CD4-positive, alpha-beta T cell treated with Interferon gamma for 1 hour (primary cell): ENCODE measurements around the gene MUC3A.
"Not testable (repeated sequence)": the region's sequence is repeated elsewhere in the genome, so short reads cannot be mapped to it uniquely, and the experiment has no call there.

ENCODE experiments used
- DNase-seq: peaks from one replicate; pipeline ENCODE4 v3.0.0-alpha.2; 2020

Gene MUC3A

GRCh38 chr7:100971111-100972001 is 22.0 kb downstream of the MUC3A start:
- DNase-seq = no peak

DNA sequence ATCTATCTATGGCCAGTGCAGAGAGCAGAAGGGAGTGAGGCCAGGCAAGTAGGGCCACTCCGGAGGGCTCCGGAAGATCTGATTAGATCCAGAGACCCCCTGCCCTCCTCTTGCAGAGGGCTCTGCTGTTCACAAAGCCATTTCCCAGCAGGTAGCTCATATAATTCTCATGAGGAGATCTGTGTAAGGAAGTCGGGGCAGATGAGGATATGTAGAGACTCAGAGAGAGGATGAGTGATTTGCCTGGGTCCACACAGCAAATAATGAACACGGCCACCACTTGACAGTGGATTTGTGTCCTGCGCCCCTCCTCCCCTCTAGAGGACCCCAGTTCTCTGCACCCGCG is 22.6 kb downstream of the MUC3A start:
- DNase-seq = no peak

- DNase-seq = no peak
These were observed 24.7 kb downstream of the MUC3A start for GRCh38 chr7:100974021-100974420.

DNA sequence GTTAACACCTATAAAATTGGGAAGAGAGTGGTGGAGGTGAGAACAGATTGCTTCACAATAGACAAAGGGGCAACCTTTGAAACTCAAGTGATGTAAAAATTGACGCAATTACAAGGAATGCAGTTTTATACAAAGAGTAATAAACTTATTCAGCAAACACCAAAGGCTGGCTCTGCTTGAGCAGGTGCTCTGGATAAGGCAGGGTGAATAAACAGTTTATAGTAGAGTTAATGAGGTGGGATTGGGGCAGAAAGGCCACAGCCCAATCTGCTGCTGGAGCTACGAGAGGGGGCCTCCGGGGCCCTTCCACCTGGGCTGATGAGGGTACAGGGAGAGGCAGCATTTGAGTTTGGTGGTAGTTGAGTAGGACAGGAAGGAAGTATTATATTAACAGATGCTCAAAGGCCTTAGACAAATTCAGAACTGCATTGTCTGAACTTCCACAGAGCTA is 26.1 kb downstream of the MUC3A start:
- no peak for DNase-seq

DNA sequence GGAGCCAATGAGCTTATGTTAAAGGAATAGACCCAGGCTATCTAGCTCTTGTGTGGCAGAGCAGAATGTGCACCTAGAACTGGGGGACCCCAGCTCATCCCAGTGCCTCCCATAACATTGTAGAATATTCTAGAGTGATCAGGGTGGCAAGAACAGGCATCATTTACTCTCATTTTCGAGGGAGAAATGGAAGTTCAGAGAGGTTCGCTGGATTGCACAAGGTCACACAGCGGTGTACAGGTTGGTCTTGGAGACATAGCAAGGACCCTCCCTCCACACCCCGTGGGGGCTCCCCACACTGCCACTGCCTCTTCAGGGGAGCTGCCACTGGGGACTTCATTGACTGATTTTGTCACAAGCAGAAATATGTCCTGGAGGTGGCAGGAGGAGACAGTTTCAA is 29.0 kb downstream of the MUC3A start:
- DNase-seq = no peak

- DNase-seq = no peak
These were observed 34.3 kb downstream of the MUC3A start for GRCh38 chr7:100983451-100984187.

GRCh38 chr7:100984241-100984918 is 35.0 kb downstream of the MUC3A start:
- not testable (repeated sequence) for DNase-seq

- not testable (repeated sequence) for DNase-seq
These were observed 35.9 kb downstream of the MUC3A start for GRCh38 chr7:100985033-100985797.

DNA sequence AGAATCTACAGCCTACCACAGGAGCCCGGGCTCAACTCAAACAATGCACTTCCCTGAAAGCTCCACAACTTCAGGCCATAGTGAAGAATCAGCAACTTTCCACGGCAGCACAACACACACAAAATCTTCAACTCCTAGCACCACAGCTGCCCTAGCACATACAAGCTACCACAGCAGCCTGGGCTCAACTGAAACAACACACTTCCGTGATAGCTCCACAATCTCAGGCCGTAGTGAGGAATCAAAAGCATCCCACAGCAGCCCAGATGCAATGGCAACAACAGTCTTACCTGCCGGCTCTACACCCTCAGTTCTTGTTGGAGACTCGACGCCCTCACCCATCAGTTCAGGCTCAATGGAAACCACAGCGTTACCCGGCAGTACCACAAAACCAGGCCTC is 42.3 kb downstream of the MUC3A start:
- DNase-seq = no peak

DNA sequence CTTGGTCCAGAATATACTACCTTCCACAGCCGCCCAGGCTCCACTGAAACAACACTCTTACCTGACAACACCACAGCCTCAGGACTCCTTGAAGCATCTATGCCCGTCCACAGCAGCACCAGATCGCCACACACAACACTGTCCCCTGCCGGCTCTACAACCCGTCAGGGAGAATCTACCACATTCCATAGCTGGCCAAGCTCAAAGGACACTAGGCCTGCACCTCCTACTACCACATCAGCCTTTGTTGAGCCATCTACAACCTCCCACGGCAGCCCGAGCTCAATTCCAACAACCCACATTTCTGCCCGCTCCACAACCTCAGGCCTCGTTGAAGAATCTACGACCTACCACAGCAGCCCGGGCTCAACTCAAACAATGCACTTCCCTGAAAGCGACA is 42.9 kb downstream of the MUC3A start:
- not testable (repeated sequence) for DNase-seq

GRCh38 chr7:100994671-100995070 is 45.3 kb downstream of the MUC3A start:
- DNase-seq = not testable (repeated sequence)

GRCh38 chr7:100998530-100998929 is 49.2 kb downstream of the MUC3A start:
- DNase-seq = not testable (repeated sequence)

DNA sequence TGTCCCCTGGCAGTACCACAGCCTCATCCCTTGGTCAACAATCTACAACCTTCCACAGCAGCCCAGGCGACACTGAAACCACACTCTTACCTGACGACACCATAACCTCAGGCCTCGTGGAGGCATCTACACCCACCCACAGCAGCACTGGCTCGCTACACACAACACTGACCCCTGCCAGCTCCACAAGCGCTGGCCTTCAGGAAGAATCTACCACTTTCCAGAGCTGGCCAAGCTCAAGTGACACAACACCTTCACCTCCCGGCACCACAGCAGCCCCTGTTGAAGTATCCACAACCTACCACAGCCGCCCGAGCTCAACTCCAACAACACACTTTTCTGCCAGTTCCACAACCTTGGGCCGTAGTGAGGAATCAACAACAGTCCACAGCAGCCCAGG is 50.0 kb downstream of the MUC3A start:
- DNase-seq = not testable (repeated sequence)

DNA sequence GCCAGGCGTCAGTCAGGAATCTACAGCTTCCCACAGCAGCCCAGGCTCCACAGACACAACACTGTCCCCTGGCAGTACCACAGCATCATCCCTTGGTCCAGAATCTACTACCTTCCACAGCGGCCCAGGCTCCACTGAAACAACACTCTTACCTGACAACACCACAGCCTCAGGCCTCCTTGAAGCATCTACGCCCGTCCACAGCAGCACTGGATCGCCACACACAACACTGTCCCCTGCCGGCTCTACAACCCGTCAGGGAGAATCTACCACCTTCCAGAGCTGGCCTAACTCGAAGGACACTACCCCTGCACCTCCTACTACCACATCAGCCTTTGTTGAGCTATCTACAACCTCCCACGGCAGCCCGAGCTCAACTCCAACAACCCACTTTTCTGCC is 50.7 kb downstream of the MUC3A start:
- not testable (repeated sequence) for DNase-seq

DNA sequence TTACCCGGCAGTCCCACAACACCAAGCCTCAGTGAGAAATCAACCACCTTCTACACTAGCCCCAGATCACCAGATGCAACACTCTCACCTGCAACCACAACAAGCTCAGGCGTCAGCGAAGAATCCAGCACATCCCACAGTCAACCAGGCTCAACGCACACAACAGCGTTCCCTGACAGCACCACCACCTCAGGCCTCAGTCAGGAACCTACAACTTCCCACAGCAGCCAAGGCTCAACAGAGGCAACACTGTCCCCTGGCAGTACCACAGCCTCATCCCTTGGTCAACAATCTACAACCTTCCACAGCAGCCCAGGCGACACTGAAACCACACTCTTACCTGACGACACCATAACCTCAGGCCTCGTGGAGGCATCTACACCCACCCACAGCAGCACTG is 53.0 kb downstream of the MUC3A start:
- not testable (repeated sequence) for DNase-seq

GRCh38 chr7:101007361-101007760 is 58.0 kb downstream of the MUC3A start:
- not testable (repeated sequence) for DNase-seq

- no peak for DNase-seq
These were observed 60.3 kb downstream of the MUC3A start for GRCh38 chr7:101009629-101010028.

DNA sequence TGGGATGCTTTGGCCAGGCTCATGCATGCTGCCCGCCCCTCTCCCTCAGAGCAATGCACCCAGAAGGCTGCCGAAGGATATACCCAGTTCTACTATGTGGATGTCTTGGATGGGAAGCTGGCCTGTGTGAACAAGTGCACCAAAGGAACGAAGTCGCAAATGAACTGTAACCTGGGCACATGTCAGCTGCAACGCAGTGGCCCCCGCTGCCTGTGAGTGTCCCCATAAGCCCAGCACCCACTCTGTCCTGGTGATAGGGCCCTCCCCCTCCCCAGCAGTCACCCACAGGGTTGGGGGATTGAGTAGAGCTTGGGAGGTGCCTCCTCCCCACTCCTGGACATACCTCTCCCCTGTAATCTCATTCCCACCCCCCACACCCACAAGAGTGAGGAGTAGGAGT is 63.6 kb downstream of the MUC3A start:
- no peak for DNase-seq

GRCh38 chr7:101015626-101016025 is 66.3 kb downstream of the MUC3A start:
- no peak for DNase-seq

GRCh38 chr7:101017064-101017777 is 67.9 kb downstream of the MUC3A start:
- peak; percentile 74 for DNase-seq
